Measurements from ENCODE around the gene CALHM5.
A peak's percentile ranks its signal among the peaks of the same experiment; 100 is the strongest.
"Not testable (repeated sequence)": the region's sequence is repeated elsewhere in the genome, so short reads cannot be mapped to it uniquely, and the experiment has no call there.

Gene CALHM5

DNA sequence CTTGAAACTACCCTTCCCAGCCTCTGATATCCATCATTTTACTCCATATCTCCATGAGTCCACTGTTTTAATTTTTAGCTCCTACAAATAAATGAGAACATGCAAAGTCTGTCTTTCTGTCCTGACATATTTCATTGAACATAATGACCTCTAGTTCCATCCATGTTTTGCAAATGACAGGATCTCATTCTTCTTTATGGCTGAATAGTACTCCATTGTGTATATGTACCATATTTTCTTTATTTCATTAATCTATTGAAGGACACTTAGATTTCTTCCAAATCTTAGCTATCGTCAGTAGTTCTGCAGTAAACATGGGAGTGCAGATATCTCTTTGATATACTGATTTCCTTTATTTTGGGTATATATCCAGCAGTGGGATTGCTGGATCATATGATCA is 16.3 kb upstream of the CALHM5 start:
- H3K14ac ChIP-seq (ENCODE audit: low read length); H2BK5ac ChIP-seq (ENCODE audit: low read length); H2BK120ac ChIP-seq (ENCODE audit: low read depth, low read length); H2BK12ac ChIP-seq (ENCODE audit: low read length); DNase-seq (ENCODE audit: low spot score); H3K4me2 ChIP-seq (ENCODE audit: insufficient read depth, low read length, poor library complexity, severe bottlenecking); H3K36me3 ChIP-seq (replicated peaks in 1 of 2; ENCODE audit: control insufficient read depth in 2 of 2, insufficient read depth in 2 of 2, low read length in 2 of 2); H2AFZ ChIP-seq (ENCODE audit: low read length); H2BK15ac ChIP-seq (ENCODE audit: low read length); H3K18ac ChIP-seq (ENCODE audit: low read length); H3K4ac ChIP-seq (ENCODE audit: low read length); H3K27me3 ChIP-seq (ENCODE audit: control insufficient read depth in 3 of 3, insufficient read depth in 3 of 3, low read depth in 1 of 3, low read length in 3 of 3); H2AK5ac ChIP-seq (ENCODE audit: low read depth, low read length); H3K4me3 ChIP-seq (ENCODE audit: low read length in 2 of 2); H3K23ac ChIP-seq (ENCODE audit: low read depth, low read length, poor library complexity); H4K91ac ChIP-seq (ENCODE audit: low read depth, low read length, poor library complexity); H3K9ac ChIP-seq (ENCODE audit: low read depth, low read length, poor library complexity); H3K79me1 ChIP-seq (ENCODE audit: low read depth, low read length); H3K27ac ChIP-seq (replicated peaks; ENCODE audit: low read length); H3K9me3 ChIP-seq (replicated peaks in 1 of 2; ENCODE audit: control insufficient read depth in 2 of 2, insufficient read depth in 1 of 2, low read depth in 1 of 2, low read length in 2 of 2); H4K8ac ChIP-seq (ENCODE audit: low read depth, low read length): not testable (repeated sequence)
- H3K4me1 ChIP-seq (ENCODE audit: control insufficient read depth in 2 of 2, insufficient read depth in 1 of 2, low read depth in 1 of 2, low read length in 2 of 2) = peaks cover 2 to 16% of the 10 kb centered on the region in 2 donors
- no CpG with 5 or more reads among the region's 1 CpG for WGBS, 2 donors (ENCODE audit: extremely low coverage in 2 of 2, insufficient read length in 2 of 2, insufficient replicate concordance in 1 of 2)

DNA sequence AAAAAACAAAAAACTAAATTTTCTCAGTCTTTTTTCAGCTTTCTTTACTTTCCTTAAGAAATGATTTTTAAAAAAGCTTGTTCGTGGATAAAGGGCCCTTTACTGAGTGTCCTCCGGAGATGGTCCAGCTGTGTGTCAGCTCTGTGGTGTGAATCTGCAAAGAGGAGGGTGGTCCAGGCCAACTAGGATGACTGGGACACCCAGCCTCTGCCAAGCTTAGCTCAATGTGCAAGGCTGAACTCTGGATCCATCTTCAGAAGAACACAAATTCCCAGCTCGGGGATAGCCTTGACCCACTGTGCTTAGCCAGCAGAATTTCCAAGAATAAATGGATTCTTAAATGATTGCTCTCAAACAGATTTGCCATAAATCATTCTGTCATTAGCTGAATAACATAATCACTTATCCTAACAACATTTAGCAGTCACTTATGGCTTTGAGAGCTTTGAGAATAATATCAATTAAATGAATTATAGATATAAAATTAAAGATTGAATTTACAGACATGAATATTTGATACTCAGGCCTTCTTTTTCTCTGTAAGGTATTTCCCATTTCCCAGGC is 14.2 kb upstream of the CALHM5 start:
- no peak overlapping the region for H3K18ac ChIP-seq (ENCODE audit: low read length)
- no peak overlapping the region for H3K4me3 ChIP-seq (ENCODE audit: low read length in 2 of 2)
- peaks cover 6% of the 10 kb centered on the region in 2 donors for H3K4me1 ChIP-seq (ENCODE audit: control insufficient read depth in 2 of 2, insufficient read depth in 1 of 2, low read depth in 1 of 2, low read length in 2 of 2)
- no peak overlapping the region for H2BK12ac ChIP-seq (ENCODE audit: low read length)
- H3K4me2 ChIP-seq (ENCODE audit: insufficient read depth, low read length, poor library complexity, severe bottlenecking) = no peak overlapping the region
- no peak overlapping the region for H3K27ac ChIP-seq (replicated peaks; ENCODE audit: low read length)
- DNase-seq (ENCODE audit: low spot score) = no peak
- no peak overlapping the region for H3K9ac ChIP-seq (ENCODE audit: low read depth, low read length, poor library complexity)
- H3K23ac ChIP-seq (ENCODE audit: low read depth, low read length, poor library complexity) = no peak overlapping the region
- H4K91ac ChIP-seq (ENCODE audit: low read depth, low read length, poor library complexity) = no peak overlapping the region
- no peak overlapping the region for H2BK5ac ChIP-seq (ENCODE audit: low read length)
- H3K4ac ChIP-seq (ENCODE audit: low read length) = no peak overlapping the region
- peaks cover 0 to 4% of the 10 kb centered on the region in 2 donors for H3K9me3 ChIP-seq (replicated peaks in 1 of 2; ENCODE audit: control insufficient read depth in 2 of 2, insufficient read depth in 1 of 2, low read depth in 1 of 2, low read length in 2 of 2)
- no peak overlapping the region for H2AK5ac ChIP-seq (ENCODE audit: low read depth, low read length)
- H2BK15ac ChIP-seq (ENCODE audit: low read length) = no peak overlapping the region
- no peak overlapping the region for H2BK120ac ChIP-seq (ENCODE audit: low read depth, low read length)
- no CpG with 5 or more reads among the region's 3 CpGs for WGBS, 2 donors (ENCODE audit: extremely low coverage in 2 of 2, insufficient read length in 2 of 2, insufficient replicate concordance in 1 of 2)
- no peaks in the 10 kb centered on the region for H3K27me3 ChIP-seq (ENCODE audit: control insufficient read depth in 3 of 3, insufficient read depth in 3 of 3, low read depth in 1 of 3, low read length in 3 of 3)
- H3K36me3 ChIP-seq (replicated peaks in 1 of 2; ENCODE audit: control insufficient read depth in 2 of 2, insufficient read depth in 2 of 2, low read length in 2 of 2) = no peaks in the 10 kb centered on the region
- H2AFZ ChIP-seq (ENCODE audit: low read length) = peak overlapping the region; percentile 46
- H3K14ac ChIP-seq (ENCODE audit: low read length) = no peak overlapping the region
- H3K79me1 ChIP-seq (ENCODE audit: low read depth, low read length) = no peaks in the 10 kb centered on the region
- H4K8ac ChIP-seq (ENCODE audit: low read depth, low read length) = no peak overlapping the region

DNA sequence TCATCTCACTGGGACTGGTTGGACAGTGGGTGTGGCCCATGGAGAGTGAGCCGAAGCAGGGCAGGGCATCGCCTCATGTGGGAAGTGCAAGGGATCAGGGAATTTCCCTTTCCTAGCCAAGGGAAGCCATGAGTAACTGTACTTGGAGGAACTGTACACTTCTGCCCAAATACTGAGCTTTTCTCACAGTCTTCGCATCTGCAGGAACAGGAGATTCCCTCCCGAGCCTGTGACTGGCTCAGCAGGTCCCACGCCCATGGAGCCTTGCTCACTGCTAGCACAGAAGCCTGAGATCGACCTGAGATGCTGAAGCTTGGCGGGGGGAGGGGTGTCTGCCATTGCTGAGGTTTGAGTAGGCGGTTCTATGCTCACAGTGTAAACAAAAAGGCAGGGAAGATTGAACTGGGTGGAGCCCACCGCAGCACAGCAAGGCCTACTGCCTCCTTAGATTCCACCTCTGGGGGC is 10.4 kb upstream of the CALHM5 start:
- no CpG with 5 or more reads among the region's 9 CpGs for WGBS, 2 donors (ENCODE audit: extremely low coverage in 2 of 2, insufficient read length in 2 of 2, insufficient replicate concordance in 1 of 2)
- Histone ChIP-seq H4K91ac (ENCODE audit: low read depth, low read length, poor library complexity) (no peak overlapping the region), H2BK15ac (ENCODE audit: low read length) (no peak overlapping the region), H3K79me1 (ENCODE audit: low read depth, low read length) (no peaks in the 10 kb centered on the region), H3K14ac (ENCODE audit: low read length) (no peak overlapping the region), H3K18ac (ENCODE audit: low read length) (peak overlapping the region; percentile 76), H3K4me3 (ENCODE audit: low read length in 2 of 2) (peak overlapping the region in 1 of 2 donors; percentile 49), H3K4me2 (ENCODE audit: insufficient read depth, low read length, poor library complexity, severe bottlenecking) (no peak overlapping the region), H3K4me1 (ENCODE audit: control insufficient read depth in 2 of 2, insufficient read depth in 1 of 2, low read depth in 1 of 2, low read length in 2 of 2) (peaks cover 4 to 6% of the 10 kb centered on the region in 2 donors), H3K27me3 (ENCODE audit: control insufficient read depth in 3 of 3, insufficient read depth in 3 of 3, low read depth in 1 of 3, low read length in 3 of 3) (no peaks in the 10 kb centered on the region), H3K36me3 (replicated peaks in 1 of 2; ENCODE audit: control insufficient read depth in 2 of 2, insufficient read depth in 2 of 2, low read length in 2 of 2) (no peaks in the 10 kb centered on the region), H2BK12ac (ENCODE audit: low read length) (no peak overlapping the region), H3K9me3 (replicated peaks in 1 of 2; ENCODE audit: control insufficient read depth in 2 of 2, insufficient read depth in 1 of 2, low read depth in 1 of 2, low read length in 2 of 2) (peaks cover 0 to 4% of the 10 kb centered on the region in 2 donors), H2BK120ac (ENCODE audit: low read depth, low read length) (no peak overlapping the region), H4K8ac (ENCODE audit: low read depth, low read length) (no peak overlapping the region), H3K9ac (ENCODE audit: low read depth, low read length, poor library complexity) (no peak overlapping the region), H3K27ac (replicated peaks; ENCODE audit: low read length) (no peak overlapping the region), H3K4ac (ENCODE audit: low read length) (no peak overlapping the region), H2BK5ac (ENCODE audit: low read length) (no peak overlapping the region), H2AK5ac (ENCODE audit: low read depth, low read length) (no peak overlapping the region), H3K23ac (ENCODE audit: low read depth, low read length, poor library complexity) (no peak overlapping the region), H2AFZ (ENCODE audit: low read length) (peak overlapping the region; percentile 79)
- no peak for DNase-seq (ENCODE audit: low spot score)

DNA sequence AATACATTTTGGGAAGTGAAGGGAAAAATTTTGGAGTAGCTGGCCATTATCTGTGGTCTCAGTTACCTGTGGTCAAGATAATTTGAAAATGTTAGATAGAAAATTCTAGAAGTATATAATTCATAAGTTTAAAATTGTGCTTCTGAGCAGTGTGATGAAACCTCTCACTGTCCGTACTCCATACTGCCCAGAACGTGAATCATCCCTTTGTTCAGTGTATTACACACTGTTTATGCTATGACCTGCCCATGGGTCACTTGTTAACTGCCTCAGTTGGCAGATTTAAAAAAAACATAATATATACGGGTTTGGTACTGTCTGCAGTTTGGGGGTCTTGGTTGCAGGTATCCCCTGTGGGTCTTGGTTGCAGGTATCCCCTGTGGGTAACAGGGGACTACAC is 4.1 kb upstream of the CALHM5 start:
- WGBS, 2 donors (ENCODE audit: extremely low coverage in 2 of 2, insufficient read length in 2 of 2, insufficient replicate concordance in 1 of 2) = no CpG with 5 or more reads among the region's 3 CpGs
- H2BK5ac ChIP-seq (ENCODE audit: low read length) = no peak overlapping the region

More for the DNA sequence above, 4.1 kb upstream of the CALHM5 start:
- Histone ChIP-seq H4K91ac (ENCODE audit: low read depth, low read length, poor library complexity) (no peak overlapping the region), H3K9ac (ENCODE audit: low read depth, low read length, poor library complexity) (no peak overlapping the region), H3K9me3 (replicated peaks in 1 of 2; ENCODE audit: control insufficient read depth in 2 of 2, insufficient read depth in 1 of 2, low read depth in 1 of 2, low read length in 2 of 2) (peaks cover 1 to 3% of the 10 kb centered on the region in 2 donors), H3K79me1 (ENCODE audit: low read depth, low read length) (no peaks in the 10 kb centered on the region), H4K8ac (ENCODE audit: low read depth, low read length) (no peak overlapping the region), H2AFZ (ENCODE audit: low read length) (no peak overlapping the region), H2BK15ac (ENCODE audit: low read length) (no peak overlapping the region), H2AK5ac (ENCODE audit: low read depth, low read length) (no peak overlapping the region), H3K4me3 (ENCODE audit: low read length in 2 of 2) (no peak overlapping the region), H2BK12ac (ENCODE audit: low read length) (no peak overlapping the region), H2BK120ac (ENCODE audit: low read depth, low read length) (no peak overlapping the region), H3K27ac (replicated peaks; ENCODE audit: low read length) (no peak overlapping the region), H3K14ac (ENCODE audit: low read length) (no peak overlapping the region), H3K23ac (ENCODE audit: low read depth, low read length, poor library complexity) (no peak overlapping the region), H3K4me2 (ENCODE audit: insufficient read depth, low read length, poor library complexity, severe bottlenecking) (no peak overlapping the region), H3K18ac (ENCODE audit: low read length) (no peak overlapping the region), H3K4ac (ENCODE audit: low read length) (no peak overlapping the region), H3K4me1 (ENCODE audit: control insufficient read depth in 2 of 2, insufficient read depth in 1 of 2, low read depth in 1 of 2, low read length in 2 of 2) (peaks cover 0 to 5% of the 10 kb centered on the region in 2 donors), H3K27me3 (ENCODE audit: control insufficient read depth in 3 of 3, insufficient read depth in 3 of 3, low read depth in 1 of 3, low read length in 3 of 3) (no peaks in the 10 kb centered on the region), H3K36me3 (replicated peaks in 1 of 2; ENCODE audit: control insufficient read depth in 2 of 2, insufficient read depth in 2 of 2, low read length in 2 of 2) (no peaks in the 10 kb centered on the region)
- DNase-seq (ENCODE audit: low spot score) = no peak

Measured in neuronal stem cell (in vitro differentiated cells).